HG03064 (cell line): ENCODE results near the gene TALDO1.

Experiments used
- ATAC-seq: cut with Tn5 transposase; IDR thresholded peaks from one replicate; pipeline ENCODE4 v1.9.1; 2021; ENCODE audit warnings: low read depth; ENCODE audit not compliant: unreplicated experiment

Gene TALDO1

DNA sequence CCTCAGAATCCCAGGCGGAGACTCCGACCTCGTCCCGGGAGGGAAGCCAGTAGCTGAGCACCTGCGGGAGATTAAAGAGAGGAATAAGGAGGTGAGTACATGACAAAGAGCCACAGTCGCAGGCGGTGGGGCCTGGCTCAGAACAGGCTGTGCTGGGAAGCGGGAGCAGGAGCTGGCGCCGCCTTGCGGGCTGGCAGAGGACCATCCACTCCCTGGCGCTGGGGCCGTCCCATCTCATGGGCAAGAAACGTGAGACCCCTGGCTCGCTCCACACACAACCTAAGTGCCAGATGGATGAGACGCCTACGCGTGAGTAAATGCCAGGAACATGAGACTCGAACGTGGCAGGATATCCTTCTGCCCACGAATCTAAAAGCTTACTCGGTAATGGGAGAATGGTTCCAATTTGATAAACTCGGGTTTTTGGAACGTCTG is 36.3 kb downstream of the TALDO1 start:
- no peak for ATAC-seq

DNA sequence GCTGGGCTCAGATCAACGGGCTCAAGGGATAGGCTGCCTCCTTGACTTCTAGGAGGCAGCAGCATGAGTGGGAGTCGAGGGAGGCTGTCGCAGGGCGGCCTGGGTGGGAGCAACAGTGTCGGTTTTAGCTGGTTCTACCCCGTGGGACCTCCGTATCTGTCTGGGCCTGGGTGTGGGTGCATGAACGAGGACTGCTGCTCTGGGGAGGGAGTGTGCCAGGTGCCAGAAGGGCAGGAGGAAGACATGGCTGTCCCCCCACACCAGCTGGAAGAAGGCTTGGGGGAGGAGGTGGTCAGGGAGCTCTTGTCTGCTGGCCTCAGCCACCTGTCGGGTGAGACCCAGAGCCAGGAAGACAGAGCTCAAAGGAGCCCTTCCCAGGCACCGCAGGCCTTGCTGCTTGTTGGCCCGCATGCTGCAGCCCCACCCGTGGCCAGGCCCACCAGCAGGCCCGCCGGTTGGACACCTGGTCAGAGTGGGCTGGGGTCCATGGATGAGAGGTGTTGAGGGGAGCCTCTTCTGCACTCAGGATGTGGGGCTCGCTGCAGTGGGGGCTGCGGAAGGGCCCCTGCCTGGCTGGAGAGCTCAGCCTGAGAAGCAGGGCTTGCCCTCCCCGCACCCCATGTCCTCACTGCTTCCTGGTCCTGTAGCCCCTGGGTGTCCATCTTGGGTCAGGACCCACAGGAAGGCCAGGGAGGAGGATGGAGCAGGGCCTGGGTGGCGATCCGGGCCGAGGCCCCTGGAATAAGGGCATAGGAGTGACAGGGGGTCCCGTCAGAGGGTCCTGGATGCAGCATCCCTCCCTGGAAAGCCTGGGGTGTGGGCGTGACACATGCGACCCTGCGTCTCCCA is 39.2 kb downstream of the TALDO1 start:
- ATAC-seq = no peak

DNA sequence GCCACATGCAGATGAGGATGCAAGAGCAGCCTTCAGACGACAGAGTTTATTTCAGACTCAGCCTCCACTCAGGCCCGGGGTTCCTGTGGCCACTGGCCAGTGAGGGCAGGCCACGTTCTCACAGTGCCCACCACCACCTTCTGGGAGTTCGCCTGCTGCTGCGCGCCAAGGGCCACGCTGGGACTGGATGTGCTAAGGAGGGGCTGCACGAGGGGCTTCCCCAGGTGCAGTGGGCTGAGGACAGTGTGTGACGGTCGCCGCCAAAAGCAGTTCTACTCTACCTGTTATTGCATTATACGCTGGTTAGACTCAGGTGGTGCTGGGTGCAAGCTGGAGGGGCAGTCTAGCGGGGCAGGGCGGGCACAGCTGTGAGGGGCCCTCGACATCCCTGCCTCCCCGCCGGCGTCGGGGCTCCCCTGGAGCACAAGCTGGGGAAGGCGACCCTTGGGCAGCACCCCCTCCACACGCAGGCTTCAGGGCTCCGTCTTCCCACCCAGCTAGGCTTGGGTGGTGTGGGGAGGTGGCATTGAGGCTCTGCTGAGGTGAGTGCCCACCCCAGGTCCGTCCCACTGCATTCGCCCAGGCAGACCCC is 39.9 kb downstream of the TALDO1 start:
- ATAC-seq = no peak

DNA sequence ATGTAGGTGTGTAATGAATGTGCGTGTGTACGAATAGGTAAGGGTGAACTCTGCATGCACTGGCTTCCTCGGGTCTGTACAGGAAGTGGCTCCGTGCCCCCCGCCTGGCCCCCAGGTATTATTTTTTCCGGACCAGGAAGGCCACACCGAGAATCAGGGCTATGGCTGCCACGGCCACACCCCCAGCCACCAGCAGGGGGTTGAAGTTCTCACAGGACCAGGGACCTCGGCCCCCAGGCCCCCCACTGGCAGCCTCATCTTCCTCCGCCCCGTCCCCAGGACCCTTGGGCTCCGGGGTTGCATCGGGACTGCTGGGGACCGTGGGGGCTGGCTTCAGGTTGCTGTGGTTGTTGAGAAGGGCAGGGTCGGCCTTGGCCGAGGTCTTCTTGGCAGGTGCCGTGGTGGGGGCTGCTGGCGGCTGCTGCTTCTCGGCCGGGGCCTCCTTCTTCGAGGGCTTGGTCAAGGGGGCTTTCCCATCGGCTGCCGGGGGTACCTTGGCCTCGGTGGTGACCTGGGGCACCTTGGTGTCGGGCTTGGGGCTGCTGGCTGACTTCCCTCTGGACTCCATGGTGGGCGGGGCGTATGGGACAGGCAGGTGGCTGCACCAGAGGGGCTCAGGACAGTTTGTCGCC is 40.9 kb downstream of the TALDO1 start:
- ATAC-seq = no peak

DNA sequence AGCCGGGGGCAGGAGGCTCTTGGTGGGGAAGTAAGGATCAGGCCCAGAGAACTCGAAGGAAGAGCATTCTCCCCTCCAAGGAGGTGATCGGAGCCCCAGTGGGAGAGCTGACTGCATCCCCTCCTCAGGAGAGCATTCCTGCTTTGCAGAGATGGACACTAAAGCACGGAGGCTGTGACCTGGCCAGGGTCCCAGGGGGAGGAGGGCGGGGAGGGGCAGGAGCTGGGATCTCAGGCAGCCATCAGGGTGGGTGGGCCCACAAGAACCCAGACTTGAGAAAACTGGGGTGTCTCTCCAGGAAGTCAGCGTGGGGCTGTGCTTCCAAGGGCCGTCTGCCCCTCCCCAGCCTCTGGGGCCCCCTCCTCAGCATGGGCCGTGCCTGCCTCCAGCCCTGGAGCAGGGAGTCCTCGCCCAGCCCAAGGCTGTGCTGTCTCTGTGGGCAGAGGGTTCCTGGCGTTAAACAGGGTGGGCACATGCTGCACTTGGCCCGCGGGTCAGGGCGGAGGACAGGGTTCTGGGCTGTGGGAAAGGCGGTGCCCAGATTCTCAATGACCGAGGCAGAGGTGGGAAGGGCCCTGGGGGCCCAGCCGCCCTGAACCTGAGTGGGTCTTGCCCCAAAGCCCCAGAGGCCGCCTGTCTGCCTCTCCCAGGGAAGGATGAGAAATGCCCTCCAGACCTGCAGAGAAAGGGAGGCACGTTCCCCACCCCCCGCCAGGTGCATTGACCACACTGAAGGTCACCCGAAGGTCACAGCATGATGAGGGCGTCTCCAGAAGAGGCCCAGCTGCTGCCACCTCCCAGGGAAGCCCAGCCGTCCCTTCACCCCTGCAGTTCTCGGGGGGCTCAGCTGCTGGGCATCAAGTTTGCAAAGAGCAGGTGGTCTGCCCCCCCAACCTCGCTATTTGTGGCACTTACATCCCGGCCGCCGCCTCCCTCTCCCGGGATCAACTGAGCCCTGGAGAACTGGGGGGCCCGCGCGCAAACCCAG is 42.0 kb downstream of the TALDO1 start:
- ATAC-seq = no peak

DNA sequence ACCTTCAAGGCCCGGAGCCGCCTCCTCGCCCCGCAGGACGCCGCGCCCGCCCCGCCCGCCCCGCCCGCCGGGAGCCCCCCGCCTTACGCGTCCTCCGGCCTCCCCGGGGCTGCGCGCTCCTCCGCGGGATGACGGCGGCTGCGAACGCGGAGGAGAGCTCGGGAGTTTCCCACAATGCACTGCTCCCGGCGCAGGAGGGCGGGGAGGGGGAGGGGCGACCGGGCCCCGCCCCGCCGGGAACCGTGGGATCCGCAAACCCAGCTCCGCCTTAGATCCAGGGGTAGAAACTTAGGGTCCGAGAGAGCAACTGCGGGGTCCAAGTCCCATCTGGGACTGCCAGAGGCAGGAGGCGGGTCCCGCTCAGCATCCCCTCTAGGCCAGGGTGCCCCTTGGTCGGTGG is 42.7 kb downstream of the TALDO1 start, which contains the start of gene CEND1:
TSS of gene CEND1 (minus strand) at position 148 of the 400 bp plus-strand sequence. CDS start 1,514 bp downstream, outside the sequence.
- ATAC-seq = no peak

DNA sequence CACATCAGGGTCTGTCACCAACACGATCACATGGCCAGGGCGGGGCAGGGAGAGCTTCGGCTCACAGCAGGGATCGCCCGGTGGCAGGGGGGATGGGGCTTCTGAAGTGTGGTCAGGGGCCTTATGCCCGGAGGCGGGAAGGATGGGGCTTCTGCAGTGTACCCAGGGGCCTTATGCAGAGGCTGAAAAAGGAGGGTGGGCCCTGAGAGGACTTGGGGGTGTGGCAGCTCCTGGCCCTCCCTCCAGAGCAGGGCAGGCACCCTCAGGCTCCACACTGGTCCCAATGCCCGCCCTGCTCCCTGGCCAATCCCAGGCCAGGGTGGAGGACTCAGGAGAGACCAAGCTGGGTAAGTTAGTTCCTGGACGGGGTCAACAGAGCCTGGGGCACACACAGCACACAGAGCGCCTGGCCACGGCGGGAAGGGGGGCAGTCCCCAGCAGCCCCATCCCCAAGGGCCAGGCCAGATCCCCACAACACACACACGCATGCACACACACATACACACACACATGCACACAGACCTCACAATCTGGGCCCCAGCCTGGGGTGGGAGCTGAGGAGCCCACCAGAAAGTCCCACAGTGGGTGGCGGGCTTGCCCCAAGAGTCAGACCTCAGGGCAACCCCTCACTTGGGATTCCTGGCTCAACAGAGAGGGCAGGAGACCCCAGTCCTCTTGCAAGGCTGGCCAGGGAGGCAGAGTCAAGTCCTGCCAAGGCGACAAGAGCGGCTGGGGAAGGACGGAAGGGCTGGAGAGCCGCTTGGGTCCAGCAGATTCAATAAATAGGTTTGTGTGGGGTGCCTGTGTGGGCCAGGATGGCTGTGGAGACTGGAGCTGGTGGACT is 43.7 kb downstream of the TALDO1 start:
- ATAC-seq = no peak

DNA sequence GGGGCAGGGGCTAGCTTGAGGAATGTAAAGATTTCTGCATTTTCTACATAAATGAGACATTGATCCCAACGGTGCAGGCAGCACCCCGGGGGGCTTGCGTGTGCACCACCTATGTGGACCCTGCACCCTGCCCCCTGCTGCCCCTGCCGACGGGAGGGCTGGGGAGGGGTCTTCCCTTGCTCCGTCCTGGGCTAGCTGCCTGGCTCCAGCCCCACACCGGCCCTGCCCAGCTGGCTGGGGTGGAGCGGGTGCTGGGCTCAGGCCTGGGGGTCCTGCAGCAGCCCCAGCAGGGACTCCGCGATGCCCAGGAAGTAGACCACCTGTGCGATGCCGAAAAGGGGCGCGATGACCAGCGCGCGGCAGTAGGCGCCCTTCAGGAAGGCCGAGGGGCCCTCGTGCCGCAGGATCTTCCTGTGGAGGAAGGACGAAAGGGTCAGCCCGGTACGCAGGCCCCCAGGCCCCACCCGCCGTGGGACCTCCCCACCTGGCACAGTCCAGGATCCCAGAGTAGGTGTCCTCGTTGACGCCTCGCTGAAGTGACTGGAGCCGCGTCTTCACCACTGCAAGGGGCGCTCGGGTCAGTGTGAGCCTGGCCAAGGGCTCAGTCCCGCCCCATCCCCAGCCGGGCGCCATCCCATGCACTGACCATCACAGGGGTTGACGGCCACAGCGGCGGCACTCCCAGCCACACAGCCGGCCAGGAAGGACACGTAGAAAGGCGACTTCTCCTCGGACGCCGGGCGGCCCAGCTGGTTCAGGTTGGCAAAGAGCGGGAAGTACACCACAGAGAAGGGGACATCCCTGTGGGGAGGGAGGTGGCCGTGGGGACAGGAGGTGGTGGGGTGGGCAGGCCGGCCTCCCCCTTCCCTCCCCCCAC is 44.6 kb downstream of the TALDO1 start:
- no peak for ATAC-seq

DNA sequence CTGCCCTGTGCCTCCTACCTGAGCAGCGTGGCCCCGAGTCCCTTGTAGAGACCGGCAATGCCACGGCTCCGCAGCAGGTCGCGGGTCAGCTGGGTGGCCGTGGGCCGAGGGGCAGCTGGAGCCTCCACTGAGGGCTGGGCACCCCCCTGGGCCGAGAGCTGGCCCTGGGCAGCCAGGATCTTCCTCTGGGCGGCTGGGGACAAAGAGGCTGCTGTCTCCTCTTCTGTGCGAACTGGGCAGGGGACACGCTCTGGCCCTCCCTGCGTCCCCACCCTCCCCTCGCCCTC is 45.2 kb downstream of the TALDO1 start:
- no peak for ATAC-seq

DNA sequence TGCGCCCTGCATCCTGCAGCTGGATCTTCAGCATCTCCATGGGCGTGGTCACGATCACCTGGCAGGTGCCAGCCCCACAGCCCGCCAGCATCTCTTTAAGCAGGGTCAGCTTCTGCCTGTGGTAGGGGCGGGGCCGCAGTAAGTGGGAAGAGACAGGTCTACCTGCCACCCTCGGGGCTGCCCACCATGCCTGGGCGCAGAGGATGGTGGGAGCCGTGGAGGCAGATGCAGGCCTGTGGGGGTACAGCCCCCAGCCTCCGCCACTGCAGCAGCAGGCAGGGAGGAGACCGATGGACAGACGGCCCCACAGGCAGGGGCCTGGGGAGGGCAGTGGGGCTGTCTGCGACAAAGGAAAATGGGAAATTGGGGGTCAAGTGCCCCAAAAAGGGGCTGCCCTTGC is 45.6 kb downstream of the TALDO1 start:
- ATAC-seq = no peak

DNA sequence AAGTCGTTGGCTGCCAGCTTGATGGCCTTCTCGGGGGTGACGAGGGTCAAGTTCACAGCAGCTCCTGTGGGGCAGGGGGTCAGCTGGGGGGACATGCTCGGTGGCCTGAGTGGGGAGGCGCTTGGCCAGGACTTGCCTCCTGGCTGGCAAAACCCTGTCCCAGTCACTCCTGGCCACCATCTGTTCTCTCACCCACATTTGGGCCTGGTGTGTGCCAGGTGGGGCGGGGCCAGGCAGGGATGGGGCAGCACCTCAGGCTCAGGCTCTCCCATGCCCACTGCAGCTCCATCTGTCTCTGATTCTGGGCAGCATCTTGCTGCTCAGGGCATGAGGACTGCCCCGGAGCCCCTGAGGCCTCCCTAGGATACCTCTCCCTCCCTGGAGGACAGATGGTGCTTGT is 46.3 kb downstream of the TALDO1 start:
- ATAC-seq = no peak

DNA sequence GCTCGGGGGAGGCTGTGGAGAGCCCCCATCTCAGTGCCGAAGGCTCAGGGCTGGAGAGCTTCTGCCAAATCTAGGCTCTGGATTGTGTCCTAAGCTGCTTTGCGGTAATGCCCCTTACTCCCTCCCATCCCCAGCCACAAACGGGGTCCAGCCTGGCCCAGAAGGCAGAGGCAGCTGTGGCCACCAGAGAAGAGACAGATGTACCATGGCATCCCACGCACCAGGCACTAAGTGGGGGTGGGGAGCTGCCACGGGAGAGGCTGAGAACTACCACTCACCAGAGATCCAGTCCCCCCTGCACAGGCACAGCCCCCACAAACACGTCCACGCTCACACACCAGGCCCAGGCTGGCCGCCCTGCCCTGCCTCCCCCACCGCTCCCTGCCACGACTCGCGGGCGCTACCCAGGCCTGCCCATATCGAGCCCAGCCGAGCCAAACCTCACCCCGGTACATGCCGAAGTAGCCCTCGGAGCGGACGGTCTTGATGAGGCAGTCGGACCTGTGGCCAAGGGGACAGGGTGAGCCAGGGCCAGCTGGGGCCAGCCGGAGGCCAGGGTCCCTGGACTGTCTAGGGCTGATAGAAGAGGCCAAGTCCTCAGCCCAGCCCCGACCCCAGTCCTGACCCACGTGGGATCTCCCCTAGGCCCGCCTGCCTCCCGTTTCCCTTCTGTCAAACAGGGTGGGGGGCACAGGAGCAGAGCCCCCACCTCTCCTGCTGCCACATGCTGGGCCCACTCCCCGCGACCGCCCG is 46.9 kb downstream of the TALDO1 start:
- no peak for ATAC-seq

DNA sequence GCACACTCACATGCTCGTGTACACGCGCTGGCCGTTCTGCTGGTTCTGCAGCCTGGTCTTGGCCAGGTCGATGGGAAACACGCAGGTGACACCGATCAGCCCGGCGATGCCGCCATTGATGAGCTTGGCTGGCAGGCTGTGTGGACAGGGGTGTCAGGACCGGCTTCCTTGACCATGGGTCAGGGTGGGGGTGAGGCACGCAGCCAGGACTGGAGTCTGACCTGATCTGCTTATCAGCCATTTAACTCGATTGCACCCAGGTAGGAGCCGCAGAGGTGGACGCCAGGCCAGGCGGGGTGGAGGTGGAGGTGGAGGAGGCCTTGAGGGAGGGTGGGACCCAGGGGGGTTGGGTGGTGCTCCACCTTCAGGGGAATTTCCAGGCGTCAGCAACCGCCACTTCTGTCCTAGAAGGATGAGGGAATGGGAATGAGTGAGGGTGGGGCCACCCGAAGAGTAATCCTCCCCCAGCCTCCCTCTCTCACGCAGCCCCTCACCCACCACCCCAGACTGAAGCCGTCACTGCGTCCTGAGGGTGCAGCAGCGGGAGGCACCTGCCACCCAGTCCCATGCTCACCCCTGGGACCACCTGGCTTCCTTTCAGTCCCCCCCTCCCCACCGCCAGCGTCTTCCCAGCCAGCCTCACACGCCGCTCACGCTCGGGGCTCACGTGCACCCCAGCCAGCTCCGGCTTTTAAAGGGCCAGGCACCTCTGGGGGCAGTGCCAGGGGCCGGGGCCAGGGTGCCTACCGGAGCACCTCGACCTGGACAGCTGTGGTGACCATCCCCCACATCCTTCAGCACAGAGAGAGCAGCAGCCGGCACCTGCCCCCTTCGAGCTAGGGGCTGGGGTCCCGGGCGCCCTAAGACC is 47.7 kb downstream of the TALDO1 start:
- ATAC-seq = no peak

DNA sequence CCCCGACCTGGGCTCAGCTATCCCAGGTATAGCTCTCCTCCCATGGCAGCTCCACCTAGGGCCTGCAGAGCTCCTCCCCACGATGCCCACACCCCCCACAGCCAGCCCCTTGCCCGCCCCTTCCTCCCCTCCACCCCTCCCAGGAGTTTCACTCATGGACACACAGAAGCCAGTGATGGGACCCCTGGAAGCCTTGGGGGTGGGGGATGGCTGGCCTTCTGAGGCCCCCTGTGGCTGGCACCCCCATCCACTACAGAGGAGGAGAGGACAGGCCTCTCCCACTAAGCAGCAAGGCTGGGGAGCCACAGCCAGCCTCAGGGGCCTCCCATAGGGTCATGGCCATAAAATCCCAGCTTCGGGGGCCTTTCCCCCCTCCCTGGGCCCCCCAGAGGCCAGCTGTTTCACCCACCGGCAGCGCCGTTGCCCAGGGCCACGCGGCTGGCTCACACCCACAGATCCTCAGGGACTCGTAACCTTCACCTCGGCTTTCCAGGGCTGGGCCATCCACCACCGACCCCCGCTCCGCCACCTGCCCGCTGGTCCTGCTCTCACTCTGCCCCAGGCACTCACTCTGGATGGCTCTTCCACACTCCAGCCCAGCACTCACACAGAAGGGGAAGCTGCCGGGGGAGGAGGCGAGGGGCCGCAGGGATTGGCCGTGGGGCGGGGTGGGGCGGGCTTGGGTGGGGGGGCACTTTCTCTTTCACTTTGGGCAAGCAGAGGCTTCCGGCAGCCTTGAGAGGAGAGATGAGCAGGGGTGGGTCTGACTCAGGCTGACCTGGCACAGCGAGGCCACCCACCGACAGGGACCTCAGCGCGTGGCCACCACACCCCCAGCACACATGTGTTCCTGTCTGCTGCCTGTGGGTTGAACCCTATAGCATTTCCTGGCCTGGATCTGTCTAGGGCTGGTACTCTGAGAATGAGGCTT is 48.6 kb downstream of the TALDO1 start:
- ATAC-seq = no peak

DNA sequence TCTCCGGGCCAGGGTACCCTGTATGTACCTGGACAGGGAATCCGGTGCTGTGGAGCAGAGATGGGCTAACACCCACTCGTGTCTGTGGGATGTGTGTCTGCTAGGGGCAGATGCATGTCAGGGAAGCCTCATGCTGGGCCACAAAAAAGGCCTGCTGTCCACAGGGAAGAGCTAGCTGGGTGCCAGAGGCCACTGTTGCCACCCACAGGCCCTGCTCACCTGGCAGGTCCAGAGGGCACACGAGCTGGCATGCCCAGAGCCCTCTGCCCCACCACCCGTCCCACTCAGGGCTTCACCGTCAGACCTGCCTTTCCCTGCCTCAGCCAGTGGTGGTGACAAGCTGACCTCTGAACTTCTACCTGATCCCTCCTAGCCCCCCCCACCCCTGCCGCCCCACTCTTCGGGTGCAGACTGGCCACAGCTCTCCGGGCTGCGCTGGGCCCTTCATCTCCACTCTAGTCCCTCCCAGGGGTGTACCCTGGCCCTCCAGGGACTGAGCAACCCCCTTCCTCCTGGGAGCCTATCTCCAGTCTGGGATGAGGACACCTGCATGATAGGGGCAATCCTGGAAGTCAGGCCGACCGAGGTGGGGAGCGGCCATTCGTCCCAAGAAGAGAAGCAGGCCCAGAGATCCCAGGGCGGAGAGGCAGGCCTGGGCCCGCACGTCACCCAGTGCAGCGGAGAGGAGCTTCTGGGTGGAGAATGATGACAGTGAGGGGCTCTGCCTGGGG is 49.5 kb downstream of the TALDO1 start:
- no peak for ATAC-seq
